ENCODE data around the gene ARG2.
"Not testable (repeated sequence)": the region's sequence is repeated elsewhere in the genome, so short reads cannot be mapped to it uniquely, and the experiment has no call there.

The ARG2 gene

DNA sequence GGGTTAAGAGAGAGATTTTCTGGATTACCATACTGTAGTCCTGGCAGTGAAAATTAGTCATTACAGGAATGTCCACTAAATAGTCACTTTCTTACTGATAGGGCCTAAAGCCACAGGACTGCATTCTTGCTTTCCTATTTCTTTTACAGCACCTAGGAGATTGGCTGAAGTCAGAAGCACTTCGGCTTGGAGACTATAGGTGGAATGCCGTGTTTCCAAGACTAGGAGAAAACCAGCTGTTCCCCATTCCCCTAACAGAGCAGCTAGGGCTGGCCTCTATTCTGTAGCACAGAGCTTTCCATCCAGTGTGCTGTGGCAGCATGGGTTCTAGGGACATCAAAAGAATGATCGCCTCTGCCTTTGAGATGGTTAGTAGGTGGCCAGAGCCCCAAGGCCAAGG, 34.7 kb upstream of the ARG2 start:
- TF ChIP-seq, protein P1, sequence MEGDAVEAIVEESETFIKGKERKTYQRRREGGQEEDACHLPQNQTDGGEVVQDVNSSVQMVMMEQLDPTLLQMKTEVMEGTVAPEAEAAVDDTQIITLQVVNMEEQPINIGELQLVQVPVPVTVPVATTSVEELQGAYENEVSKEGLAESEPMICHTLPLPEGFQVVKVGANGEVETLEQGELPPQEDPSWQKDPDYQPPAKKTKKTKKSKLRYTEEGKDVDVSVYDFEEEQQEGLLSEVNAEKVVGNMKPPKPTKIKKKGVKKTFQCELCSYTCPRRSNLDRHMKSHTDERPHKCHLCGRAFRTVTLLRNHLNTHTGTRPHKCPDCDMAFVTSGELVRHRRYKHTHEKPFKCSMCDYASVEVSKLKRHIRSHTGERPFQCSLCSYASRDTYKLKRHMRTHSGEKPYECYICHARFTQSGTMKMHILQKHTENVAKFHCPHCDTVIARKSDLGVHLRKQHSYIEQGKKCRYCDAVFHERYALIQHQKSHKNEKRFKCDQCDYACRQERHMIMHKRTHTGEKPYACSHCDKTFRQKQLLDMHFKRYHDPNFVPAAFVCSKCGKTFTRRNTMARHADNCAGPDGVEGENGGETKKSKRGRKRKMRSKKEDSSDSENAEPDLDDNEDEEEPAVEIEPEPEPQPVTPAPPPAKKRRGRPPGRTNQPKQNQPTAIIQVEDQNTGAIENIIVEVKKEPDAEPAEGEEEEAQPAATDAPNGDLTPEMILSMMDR (IDR thresholded peaks at IDR 0.05; ENCODE audit: insufficient read depth, low read depth, low read length, missing control alignments), result no peak
- no peak overlapping the region for H3K4me3 ChIP-seq (ENCODE audit: low read depth, low read length)
- no peak for DNase-seq (ENCODE audit: low read depth)

DNA sequence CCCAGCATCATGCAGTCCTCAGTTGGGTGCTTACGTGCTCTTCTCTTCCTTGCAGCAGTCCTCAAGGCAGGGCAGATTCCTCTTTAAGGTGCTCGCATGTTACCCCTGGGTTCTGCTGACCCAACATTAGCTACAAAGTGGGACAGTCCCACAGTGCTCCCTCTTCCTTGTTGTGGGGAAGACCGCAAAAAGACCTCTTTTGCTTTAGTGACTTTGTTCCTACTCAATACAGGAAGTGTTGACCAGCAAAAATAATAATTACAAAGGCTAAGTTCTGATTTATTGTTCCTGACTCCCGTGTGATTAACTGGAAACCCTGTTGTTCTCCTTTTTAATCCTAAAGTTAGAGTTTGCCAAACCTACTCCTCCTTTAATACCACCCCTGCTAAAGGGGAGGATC, 33.4 kb upstream of the ARG2 start:
- DNase-seq (ENCODE audit: low read depth), result no peak
- TF ChIP-seq, protein P1 (IDR thresholded peaks at IDR 0.05; ENCODE audit: insufficient read depth, low read depth, low read length, missing control alignments), result no peak
- H3K4me3 ChIP-seq (ENCODE audit: low read depth, low read length), result no peak overlapping the region

DNA sequence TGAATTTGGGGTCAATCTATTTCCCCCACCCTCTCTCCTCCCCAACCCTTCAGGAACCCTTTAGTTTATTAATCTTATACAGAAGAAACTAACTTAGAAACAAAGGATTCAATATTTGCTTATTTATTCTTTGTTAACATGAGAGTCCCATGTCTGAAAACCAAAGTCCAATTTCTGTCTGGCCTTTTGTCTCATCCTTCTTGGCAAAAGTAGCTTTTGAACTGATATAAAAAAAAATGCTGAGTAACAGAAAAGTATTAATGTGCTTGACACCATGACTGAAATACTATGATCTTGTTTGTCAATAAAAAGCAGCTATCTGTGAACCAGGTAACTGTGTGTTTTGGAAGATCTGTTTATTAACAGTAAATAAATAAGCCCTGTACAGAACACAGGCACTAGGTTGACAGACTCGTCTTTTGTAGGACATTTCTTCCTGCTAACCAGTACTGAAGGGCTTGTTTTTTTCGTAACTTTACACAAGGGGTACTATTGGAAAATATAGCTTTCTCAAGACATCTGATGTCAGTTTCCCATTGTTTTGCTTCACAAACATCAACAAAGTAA, 30.4 kb upstream of the ARG2 start:
- no peak overlapping the region for H3K4me3 ChIP-seq (ENCODE audit: low read depth, low read length)
- TF ChIP-seq, protein P1 (IDR thresholded peaks at IDR 0.05; ENCODE audit: insufficient read depth, low read depth, low read length, missing control alignments), result no peak
- DNase-seq (ENCODE audit: low read depth), result no peak

DNA sequence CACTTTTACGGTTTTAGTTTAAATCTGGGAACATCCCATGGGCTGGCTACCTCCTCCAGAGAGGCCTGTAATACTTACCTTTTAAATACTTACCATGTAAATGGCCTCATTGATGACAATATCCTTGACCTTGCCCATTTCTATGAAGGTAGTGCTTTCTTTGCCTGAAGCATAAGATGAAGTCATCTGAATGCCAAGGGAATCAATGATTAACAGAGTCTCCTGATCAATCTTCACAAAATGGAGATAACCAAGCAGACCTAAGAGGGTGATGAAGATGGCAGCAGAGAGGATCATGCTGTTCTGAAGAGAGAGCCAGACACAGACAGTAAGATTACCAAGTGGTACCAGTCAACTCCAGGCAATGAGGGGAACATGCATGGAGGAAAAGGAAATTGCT, 26.1 kb upstream of the ARG2 start:
- not testable (repeated sequence) for H3K4me3 ChIP-seq (ENCODE audit: low read depth, low read length); DNase-seq (ENCODE audit: low read depth)

DNA sequence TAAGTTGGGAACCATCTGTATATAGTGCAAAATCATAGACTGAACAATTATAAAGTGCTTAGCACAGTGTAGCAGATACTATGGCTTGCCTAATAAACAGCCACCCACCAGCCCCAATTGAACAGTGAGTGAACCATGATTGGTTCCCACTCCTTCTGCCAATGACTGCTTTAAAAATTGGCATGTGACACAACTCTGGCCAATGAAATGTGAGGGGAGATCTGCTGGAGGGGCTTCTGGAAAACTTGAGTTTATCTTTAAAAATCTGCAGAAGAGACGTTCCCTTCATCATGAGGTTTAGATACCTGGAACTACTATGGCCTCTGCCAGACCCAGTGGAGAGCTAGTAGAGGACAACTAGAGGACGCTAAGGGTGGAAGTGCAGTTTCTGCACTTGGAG, 24.3 kb upstream of the ARG2 start:
- TF ChIP-seq, protein P1 (IDR thresholded peaks at IDR 0.05; ENCODE audit: insufficient read depth, low read depth, low read length, missing control alignments), result no peak
- no peak for DNase-seq (ENCODE audit: low read depth)
- no peak overlapping the region for H3K4me3 ChIP-seq (ENCODE audit: low read depth, low read length)

DNA sequence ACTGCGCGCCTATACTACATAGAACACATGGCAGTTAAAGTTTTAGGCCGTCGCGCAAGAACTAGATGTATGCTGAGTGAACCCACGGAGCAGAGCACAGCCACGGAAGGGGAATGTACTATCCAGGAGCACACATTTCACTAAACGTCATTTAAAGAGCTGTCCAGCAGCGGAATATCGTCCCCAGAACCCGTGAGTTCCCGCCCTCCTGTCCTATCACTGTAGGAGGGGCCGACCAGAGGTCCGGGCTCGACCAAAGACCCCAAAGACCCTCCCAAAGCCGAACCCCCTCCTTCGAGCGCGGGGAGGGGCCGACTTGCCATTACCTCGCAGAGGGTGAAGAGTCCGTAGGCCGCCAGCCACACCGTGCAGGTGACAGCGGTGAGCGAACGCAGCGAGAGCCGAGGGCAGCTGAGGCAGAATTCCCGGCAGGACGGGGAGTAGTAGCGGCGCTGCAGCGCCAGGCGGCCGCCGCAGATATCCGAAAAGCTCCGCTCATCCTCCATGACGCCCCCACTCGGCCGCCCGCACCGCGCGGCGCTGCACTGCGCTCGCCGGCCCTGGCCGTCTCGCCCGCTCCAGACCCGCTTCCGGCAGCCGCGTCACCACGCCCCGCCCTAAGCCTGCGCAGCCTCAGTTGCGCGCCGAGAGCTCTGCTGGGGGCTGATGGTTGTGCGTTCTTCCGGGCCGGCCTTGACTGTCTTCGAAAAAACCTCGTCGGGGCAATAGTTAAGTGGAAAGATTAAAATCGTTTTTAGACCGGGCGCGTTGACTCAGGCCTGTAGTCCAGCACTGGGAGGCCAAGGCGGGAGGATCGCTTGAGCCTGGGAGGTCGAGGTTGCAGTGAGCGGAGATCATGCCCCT, 19.8 kb upstream of the ARG2 start, which contains the start of gene PIGH:
TSS of gene PIGH (minus strand) at position 571 of the 864 bp plus-strand sequence. CDS start at position 506, 65 bp downstream.
- H3K4me3 ChIP-seq (ENCODE audit: low read depth, low read length), result peak within 1 kb of the TSS; percentile 94
- DNase-seq (ENCODE audit: low read depth), result peak; percentile 95
- TF ChIP-seq, protein P1 (IDR thresholded peaks at IDR 0.05; ENCODE audit: insufficient read depth, low read depth, low read length, missing control alignments), result peak; percentile 56

DNA sequence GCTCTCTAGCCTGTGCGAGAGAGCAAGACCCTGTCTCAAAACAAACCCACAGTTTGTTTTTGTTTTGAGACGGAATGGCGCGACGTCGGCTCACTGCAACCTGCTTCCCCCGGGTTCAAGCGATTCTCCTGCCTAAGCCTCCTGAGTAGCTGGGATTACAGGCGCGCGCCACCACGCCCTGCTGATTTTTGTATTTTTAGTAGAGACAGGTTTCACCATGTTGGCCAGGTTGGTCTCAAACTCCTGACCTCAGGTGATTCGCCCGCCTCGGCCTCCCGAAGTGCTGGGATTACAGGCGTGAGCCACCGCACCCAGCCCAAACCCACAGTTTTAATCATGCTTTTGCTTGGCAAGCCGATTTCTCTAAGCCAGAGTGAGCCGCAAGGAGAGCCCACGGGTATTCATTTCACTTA, 19.2 kb upstream of the ARG2 start:
- peak overlapping the region; percentile 94 for H3K4me3 ChIP-seq (ENCODE audit: low read depth, low read length)
- DNase-seq (ENCODE audit: low read depth), result not testable (repeated sequence)

DNA sequence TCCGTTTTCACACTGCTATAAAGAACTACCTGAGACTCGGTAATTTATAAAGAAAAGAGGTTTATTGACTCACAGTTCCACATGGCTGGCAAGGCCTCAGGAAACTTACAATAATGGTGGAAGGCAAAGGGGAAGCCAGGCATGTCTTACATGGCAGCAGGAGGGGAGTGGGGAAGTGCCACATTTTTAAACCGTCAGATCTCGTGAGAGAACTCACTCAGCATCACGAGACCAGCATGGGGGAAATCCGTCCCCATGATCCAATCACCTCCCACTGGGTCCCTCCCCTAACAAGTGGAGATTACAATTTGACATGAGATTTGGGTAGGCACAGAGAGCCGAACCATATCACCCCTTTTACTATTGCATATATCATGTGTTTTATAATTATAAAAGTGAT, 17.6 kb upstream of the ARG2 start:
- peak; percentile 37 for DNase-seq (ENCODE audit: low read depth)
- H3K4me3 ChIP-seq (ENCODE audit: low read depth, low read length), result no peak overlapping the region
- TF ChIP-seq, protein P1 (IDR thresholded peaks at IDR 0.05; ENCODE audit: insufficient read depth, low read depth, low read length, missing control alignments), result no peak
